KMS-11 (cell line): Measurements from ENCODE around the gene LRIG3.

Experiments used
- H2AFZ ChIP-seq: fragments of 200-600 bp; sonication (generic); 2 replicates; pipeline ENCODE4 v1.6.1; 2016; ENCODE audit warnings: antibody characterized with exemption, mixed run types, low read depth
- H3K27ac ChIP-seq: fragments of 200-600 bp; sonication (generic); 2 replicates; pipeline ENCODE4 v1.6.1; 2016; ENCODE audit warnings: mild to moderate bottlenecking, mixed run types
- H3K27me3 ChIP-seq: fragments of 200-600 bp; sonication (generic); 2 replicates; pipeline ENCODE4 v1.6.1; 2017; ENCODE audit warnings: mild to moderate bottlenecking, low read depth, mixed run types, moderate library complexity; ENCODE audit not compliant: insufficient read depth
- H3K36me3 ChIP-seq: fragments of 200-600 bp; sonication (generic); 2 replicates; pipeline ENCODE4 v1.6.1; 2017; ENCODE audit warnings: mild to moderate bottlenecking, mixed run types; ENCODE audit not compliant: insufficient read depth
- H3K4me1 ChIP-seq: fragments of 200-600 bp; sonication (generic); 2 replicates; pipeline ENCODE4 v1.6.1; 2016; ENCODE audit warnings: mild to moderate bottlenecking, low read depth, mixed run types; ENCODE audit not compliant: poor library complexity, severe bottlenecking
- H3K4me2 ChIP-seq: fragments of 200-600 bp; sonication (generic); 2 replicates; pipeline ENCODE4 v1.7.0; 2016; ENCODE audit warnings: mild to moderate bottlenecking, mixed run types
- H3K4me3 ChIP-seq: fragments of 200-600 bp; sonication (generic); IDR thresholded peaks from 2 replicates; pipeline ENCODE4 v1.6.1; 2017; ENCODE audit warnings: low read depth, low read length, mixed read lengths; ENCODE audit not compliant: insufficient read depth
- H3K79me2 ChIP-seq: fragments of 200-600 bp; sonication (generic); 2 replicates; pipeline ENCODE4 v1.6.1; 2016; ENCODE audit warnings: low read depth, mixed run types; ENCODE audit not compliant: insufficient read depth
- H3K9ac ChIP-seq: fragments of 200-600 bp; sonication (generic); 2 replicates; pipeline ENCODE4 v1.6.1; 2016; ENCODE audit warnings: mild to moderate bottlenecking, mixed run types
- H4K20me1 ChIP-seq: fragments of 200-600 bp; sonication (generic); 2 replicates; pipeline ENCODE4 v1.6.1; 2016; ENCODE audit warnings: mild to moderate bottlenecking, mixed run types; ENCODE audit not compliant: insufficient read depth
- CTCF ChIP-seq: fragments of 200-600 bp; sonication (generic); conservative IDR thresholded peaks from 2 replicates; pipeline ENCODE4 v1.6.1; 2017; ENCODE audit warnings: low read depth, mild to moderate bottlenecking, antibody characterized with exemption, low read length, moderate library complexity, mixed read lengths

The LRIG3 gene

GRCh38 chr12:58920102-58920960 is at the start of gene LRIG3:
TSS of gene LRIG3 (minus strand) at chr12:58920504. CDS start at chr12:58920235, 269 bp downstream.
- Histone ChIP-seq H4K20me1 (no peaks in the 10 kb centered on the region), H3K4me1 (peaks cover 25% of the 10 kb centered on the region), H3K36me3 (no peaks in the 10 kb centered on the region), H3K4me2 (peak within 1 kb of the TSS; percentile 58), H3K4me3 (no peak within 1 kb of the TSS), H2AFZ (peak within 1 kb of the TSS; percentile 78), H3K27me3 (no peaks in the 10 kb centered on the region), H3K27ac (peak within 1 kb of the TSS; percentile 88), H3K79me2 (peaks cover 49% of the 10 kb centered on the region), H3K9ac (peak within 1 kb of the TSS; percentile 91)
- TF ChIP-seq CTCF: 0 out of 2 replicates have a peak, but pooled peaks have one; percentile 13

- Histone ChIP-seq H3K27me3 (no peaks in the 10 kb centered on the region), H3K9ac (no peak overlapping the region), H3K4me1 (no peaks in the 10 kb centered on the region), H3K4me3 (no peak overlapping the region), H2AFZ (no peak overlapping the region), H3K79me2 (no peaks in the 10 kb centered on the region), H3K27ac (no peak overlapping the region), H3K4me2 (no peak overlapping the region), H3K36me3 (no peaks in the 10 kb centered on the region; the same call in 1 of the 2 replicates), H4K20me1 (no peaks in the 10 kb centered on the region)
- TF ChIP-seq CTCF: no peak
Observed at GRCh38 chr12:58969237-58969636, 48.9 kb upstream of the LRIG3 start.

- no peaks in the 10 kb centered on the region; the same call in 1 of the 2 replicates for H3K36me3 ChIP-seq
- H3K79me2 ChIP-seq: no peaks in the 10 kb centered on the region
- H3K9ac ChIP-seq: no peak overlapping the region
- no peak for TF ChIP-seq CTCF
- no peaks in the 10 kb centered on the region for H3K27me3 ChIP-seq
- no peak overlapping the region for H3K4me3 ChIP-seq
- H3K4me2 ChIP-seq: no peak overlapping the region
- no peaks in the 10 kb centered on the region for H4K20me1 ChIP-seq
- H3K27ac ChIP-seq: no peak overlapping the region
- H3K4me1 ChIP-seq: no peaks in the 10 kb centered on the region
- no peak overlapping the region for H2AFZ ChIP-seq
Observed at GRCh38 chr12:58967561-58967960, 47.3 kb upstream of the LRIG3 start.

- H3K4me1 ChIP-seq: no peaks in the 10 kb centered on the region
- H2AFZ ChIP-seq: no peak overlapping the region
- no peak overlapping the region for H3K4me2 ChIP-seq
- TF ChIP-seq CTCF: no peak
- H3K27ac ChIP-seq: no peak overlapping the region
- no peak overlapping the region for H3K4me3 ChIP-seq
- H3K27me3 ChIP-seq: no peaks in the 10 kb centered on the region
- H3K9ac ChIP-seq: no peak overlapping the region
- no peaks in the 10 kb centered on the region for H3K79me2 ChIP-seq
- H4K20me1 ChIP-seq: no peaks in the 10 kb centered on the region
- no peaks in the 10 kb centered on the region; the same call in 1 of the 2 replicates for H3K36me3 ChIP-seq
Observed at GRCh38 chr12:58966939-58967338, 46.6 kb upstream of the LRIG3 start.
